HCT116 (cell line): ENCODE measurements around the gene MS4A15.

Source experiments
- POLR2AphosphoS5 ChIP-seq: IDR thresholded peaks from 2 replicates; pipeline ENCODE4 v1.6.1; 2011; ENCODE audit warnings: mild to moderate bottlenecking, low read depth, low read length, moderate library complexity
- TF ChIP-seq, protein P1 (sequence below), 3 experiments: fragments of 200-600 bp in 1 of 3; sonication (generic) in 1 of 3; IDR thresholded peaks in 2 of 3; conservative IDR thresholded peaks in 1 of 3; 2 replicates each; pipeline ENCODE4 v1.5.1; 2012 to 2017; ENCODE audit warnings: low read depth in 2 of 3, low read length in 2 of 3, antibody characterized with exemption in 1 of 3, borderline replicate concordance in 1 of 3, control low read depth in 1 of 3, mild to moderate bottlenecking in 1 of 3, mixed read lengths in 1 of 3, mixed run types in 1 of 3, moderate library complexity in 1 of 3; ENCODE audit not compliant: insufficient read depth in 1 of 3
- TF ChIP-seq, protein P2 (sequence below): IDR thresholded peaks from 2 replicates; pipeline ENCODE4 v1.6.1; 2012; ENCODE audit warnings: low read depth

DNA sequence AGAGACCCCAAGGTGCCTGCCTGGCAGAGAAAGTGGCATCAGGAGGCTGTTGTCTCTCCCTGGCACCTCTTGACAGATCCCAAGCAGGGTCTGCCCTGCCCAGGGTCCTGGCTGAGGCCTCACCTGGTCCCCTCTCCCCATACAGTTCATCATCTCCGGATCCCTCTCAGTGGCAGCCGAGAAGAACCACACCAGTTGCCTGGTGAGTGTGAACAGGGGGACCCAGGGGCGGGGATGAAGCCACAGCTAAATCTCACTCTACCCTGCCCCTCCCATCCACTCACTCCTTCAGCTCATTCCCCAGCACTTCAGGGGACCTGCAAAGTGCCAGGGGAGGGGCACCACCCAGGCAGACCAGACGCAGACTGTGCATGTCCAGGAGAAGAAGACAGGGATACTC is 14.5 kb downstream of the MS4A15 start:
- TF ChIP-seq, protein P1, sequence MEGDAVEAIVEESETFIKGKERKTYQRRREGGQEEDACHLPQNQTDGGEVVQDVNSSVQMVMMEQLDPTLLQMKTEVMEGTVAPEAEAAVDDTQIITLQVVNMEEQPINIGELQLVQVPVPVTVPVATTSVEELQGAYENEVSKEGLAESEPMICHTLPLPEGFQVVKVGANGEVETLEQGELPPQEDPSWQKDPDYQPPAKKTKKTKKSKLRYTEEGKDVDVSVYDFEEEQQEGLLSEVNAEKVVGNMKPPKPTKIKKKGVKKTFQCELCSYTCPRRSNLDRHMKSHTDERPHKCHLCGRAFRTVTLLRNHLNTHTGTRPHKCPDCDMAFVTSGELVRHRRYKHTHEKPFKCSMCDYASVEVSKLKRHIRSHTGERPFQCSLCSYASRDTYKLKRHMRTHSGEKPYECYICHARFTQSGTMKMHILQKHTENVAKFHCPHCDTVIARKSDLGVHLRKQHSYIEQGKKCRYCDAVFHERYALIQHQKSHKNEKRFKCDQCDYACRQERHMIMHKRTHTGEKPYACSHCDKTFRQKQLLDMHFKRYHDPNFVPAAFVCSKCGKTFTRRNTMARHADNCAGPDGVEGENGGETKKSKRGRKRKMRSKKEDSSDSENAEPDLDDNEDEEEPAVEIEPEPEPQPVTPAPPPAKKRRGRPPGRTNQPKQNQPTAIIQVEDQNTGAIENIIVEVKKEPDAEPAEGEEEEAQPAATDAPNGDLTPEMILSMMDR (IDR thresholded peaks at IDR 0.05 in 2 of 3, conservative IDR thresholded peaks at IDR 0.05 in 1 of 3; ENCODE audit: borderline replicate concordance in 1 of 3, insufficient read depth in 1 of 3, low read depth in 2 of 3, low read length in 2 of 3): no peak
- no peak for TF ChIP-seq POLR2AphosphoS5
- TF ChIP-seq, protein P2, sequence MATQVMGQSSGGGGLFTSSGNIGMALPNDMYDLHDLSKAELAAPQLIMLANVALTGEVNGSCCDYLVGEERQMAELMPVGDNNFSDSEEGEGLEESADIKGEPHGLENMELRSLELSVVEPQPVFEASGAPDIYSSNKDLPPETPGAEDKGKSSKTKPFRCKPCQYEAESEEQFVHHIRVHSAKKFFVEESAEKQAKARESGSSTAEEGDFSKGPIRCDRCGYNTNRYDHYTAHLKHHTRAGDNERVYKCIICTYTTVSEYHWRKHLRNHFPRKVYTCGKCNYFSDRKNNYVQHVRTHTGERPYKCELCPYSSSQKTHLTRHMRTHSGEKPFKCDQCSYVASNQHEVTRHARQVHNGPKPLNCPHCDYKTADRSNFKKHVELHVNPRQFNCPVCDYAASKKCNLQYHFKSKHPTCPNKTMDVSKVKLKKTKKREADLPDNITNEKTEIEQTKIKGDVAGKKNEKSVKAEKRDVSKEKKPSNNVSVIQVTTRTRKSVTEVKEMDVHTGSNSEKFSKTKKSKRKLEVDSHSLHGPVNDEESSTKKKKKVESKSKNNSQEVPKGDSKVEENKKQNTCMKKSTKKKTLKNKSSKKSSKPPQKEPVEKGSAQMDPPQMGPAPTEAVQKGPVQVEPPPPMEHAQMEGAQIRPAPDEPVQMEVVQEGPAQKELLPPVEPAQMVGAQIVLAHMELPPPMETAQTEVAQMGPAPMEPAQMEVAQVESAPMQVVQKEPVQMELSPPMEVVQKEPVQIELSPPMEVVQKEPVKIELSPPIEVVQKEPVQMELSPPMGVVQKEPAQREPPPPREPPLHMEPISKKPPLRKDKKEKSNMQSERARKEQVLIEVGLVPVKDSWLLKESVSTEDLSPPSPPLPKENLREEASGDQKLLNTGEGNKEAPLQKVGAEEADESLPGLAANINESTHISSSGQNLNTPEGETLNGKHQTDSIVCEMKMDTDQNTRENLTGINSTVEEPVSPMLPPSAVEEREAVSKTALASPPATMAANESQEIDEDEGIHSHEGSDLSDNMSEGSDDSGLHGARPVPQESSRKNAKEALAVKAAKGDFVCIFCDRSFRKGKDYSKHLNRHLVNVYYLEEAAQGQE: no peak
